ENCODE results near the gene MRTFA.

The MRTFA gene

DNA sequence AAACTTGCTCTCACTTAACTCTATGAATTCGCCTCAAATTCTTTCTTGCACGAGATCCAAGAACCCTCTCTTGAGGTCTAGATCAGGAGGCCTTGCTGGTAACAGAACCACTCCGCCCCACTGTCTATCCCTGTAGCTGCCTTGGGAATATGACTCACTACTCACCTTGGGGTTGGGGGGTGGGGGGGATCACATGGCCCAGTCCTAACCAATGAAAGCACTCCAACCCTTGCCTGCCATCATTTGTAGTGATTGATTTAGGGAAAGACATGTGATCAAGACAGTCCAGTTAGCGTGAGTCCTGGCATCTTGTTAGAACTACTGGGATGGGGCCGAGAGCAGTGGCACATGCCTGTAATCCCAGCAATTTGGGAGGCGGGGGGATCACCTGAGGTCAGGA is 4.8 kb upstream of the MRTFA start:
- peaks cover 1% of the 10 kb centered on the region for H4K20me1 ChIP-seq

DNA sequence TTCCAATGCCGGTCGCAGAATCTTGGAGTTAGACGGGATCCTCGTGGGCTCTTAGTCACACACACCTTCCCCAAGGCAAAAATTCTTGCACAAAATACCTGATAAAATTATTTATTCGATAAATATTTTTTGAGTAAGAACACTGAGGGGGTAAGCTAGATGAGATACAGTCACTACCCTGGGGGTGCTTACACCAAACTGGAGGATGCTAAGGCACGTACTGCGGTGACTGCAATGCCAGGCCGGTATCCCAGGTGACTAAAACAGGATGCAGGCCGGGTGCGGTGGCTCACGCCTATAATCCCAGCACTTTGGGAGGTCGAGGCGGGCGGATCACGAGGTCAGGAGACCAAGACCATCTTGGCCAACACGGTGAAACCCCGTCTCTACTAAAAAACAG is 1.7 kb upstream of the MRTFA start:
- Histone ChIP-seq H3K4me1 (peaks cover 30% of the 10 kb centered on the region), H3K36me3 (no peaks in the 10 kb centered on the region), H3K4me3 (peak overlapping the region; percentile 96), H3K27ac (no peak overlapping the region), H3K9ac (no peak overlapping the region), H4K20me1 (peaks cover 28% of the 10 kb centered on the region), H3K9me3 (no peaks in the 10 kb centered on the region), H3K4me2 (peak overlapping the region; percentile 84), H3K27me3 (no peaks in the 10 kb centered on the region)
- TF ChIP-seq Cebpa-rat (IDR thresholded peaks at IDR 0.05): no peak

More for the DNA sequence above, 4.8 kb upstream of the MRTFA start:
- H3K4me2 ChIP-seq: no peak overlapping the region
- H3K36me3 ChIP-seq: no peaks in the 10 kb centered on the region
- no peak for TF ChIP-seq Cebpa-rat (IDR thresholded peaks at IDR 0.05)
- no peak overlapping the region for H3K9ac ChIP-seq
- peaks cover 8% of the 10 kb centered on the region for H3K4me1 ChIP-seq
- H3K27ac ChIP-seq: no peak overlapping the region
- H3K9me3 ChIP-seq: no peaks in the 10 kb centered on the region
- no peaks in the 10 kb centered on the region for H3K27me3 ChIP-seq
- no peak overlapping the region for H3K4me3 ChIP-seq

DNA sequence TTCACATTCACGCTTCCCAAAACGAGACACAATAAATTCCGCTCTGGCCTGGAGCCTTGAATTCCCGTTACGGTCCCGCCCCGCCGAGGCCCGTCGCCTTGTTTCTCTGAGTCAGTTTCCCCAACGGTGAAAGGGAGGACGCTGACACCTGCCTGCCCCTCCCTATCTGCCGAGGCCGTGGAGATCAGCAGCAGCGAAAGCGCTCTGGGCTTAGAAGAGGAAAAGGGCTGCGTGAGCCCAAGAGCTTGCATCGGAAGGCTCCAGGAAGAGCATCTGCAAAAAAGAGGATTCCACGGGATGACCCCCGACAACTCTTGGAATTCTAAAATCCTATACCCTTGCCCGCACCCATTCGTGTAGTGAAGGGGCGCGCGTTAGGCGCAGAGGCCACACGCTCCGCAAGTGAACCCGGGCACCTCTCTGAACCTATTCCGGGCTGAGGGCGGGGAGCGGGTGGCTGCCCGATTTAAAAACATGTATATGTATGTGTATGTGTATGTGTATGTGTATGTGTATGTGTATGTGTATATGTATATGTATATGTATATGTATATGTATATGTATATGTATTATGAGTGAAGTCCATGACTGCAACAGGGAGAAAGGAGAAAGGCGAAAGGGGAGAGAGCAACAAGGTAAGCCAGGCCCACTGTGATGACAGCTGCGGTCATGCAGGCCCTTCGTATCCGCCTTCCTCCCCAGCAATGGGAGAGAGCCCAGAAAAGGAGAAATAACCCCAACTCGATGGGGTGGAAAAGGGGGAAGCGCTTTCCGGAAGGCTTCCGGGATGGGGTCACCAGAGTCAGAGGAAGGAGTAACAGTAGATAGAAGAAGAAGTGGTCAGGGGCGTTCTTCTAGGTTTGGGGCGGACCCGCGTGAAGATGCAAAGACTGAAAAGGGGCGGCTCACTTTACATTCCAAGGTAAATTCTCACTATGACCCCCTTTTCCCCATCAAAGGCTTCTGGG is 948 bp upstream of the MRTFA start:
- Histone ChIP-seq H3K9me3 (no peaks in the 10 kb centered on the region), H3K36me3 (peaks cover 3% of the 10 kb centered on the region; the same call in 1 of the 2 replicates), H4K20me1 (peaks cover 36% of the 10 kb centered on the region), H3K4me3 (peak overlapping the region; percentile 96), H3K27me3 (no peaks in the 10 kb centered on the region), H3K27ac (peak overlapping the region; percentile 72), H3K9ac (peak overlapping the region; percentile 86), H3K4me1 (peaks cover 34% of the 10 kb centered on the region), H3K4me2 (peak overlapping the region; percentile 84)
- no peak for TF ChIP-seq Cebpa-rat (IDR thresholded peaks at IDR 0.05)

DNA sequence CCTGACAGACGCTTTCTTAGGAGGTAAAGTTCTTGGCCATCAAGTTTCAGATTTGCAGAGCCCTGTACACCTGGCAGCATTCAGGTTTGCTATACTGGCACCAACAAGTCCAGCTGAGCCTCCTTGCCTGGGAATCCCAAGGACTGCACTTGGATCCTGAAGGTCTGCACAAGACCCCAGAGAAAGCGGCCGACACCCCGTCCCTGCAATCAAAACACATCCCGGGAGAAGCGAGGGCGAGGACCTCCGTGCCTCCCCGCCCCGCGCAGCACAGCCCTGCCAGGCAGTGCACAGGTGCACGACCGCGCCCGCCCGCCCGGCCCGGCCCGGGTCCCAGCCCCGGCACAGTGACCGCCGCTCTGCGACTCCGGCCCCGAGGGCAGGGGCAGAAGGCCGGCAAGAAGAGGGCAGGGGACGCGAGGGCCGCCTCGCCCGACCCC is 559 bp downstream of the MRTFA start:
- peaks cover 42% of the 10 kb centered on the region for H3K4me1 ChIP-seq
- H3K27ac ChIP-seq: peak overlapping the region; percentile 84
- peak overlapping the region; percentile 96 for H3K4me3 ChIP-seq
- H3K36me3 ChIP-seq: peaks cover 8% of the 10 kb centered on the region; the same call in 1 of the 2 replicates
- no peaks in the 10 kb centered on the region for H3K9me3 ChIP-seq
- H3K9ac ChIP-seq: peak overlapping the region; percentile 92
- peaks cover 51% of the 10 kb centered on the region for H4K20me1 ChIP-seq
- peak overlapping the region; percentile 94 for H3K4me2 ChIP-seq
- no peak for TF ChIP-seq Cebpa-rat (IDR thresholded peaks at IDR 0.05)
- H3K27me3 ChIP-seq: no peaks in the 10 kb centered on the region

DNA sequence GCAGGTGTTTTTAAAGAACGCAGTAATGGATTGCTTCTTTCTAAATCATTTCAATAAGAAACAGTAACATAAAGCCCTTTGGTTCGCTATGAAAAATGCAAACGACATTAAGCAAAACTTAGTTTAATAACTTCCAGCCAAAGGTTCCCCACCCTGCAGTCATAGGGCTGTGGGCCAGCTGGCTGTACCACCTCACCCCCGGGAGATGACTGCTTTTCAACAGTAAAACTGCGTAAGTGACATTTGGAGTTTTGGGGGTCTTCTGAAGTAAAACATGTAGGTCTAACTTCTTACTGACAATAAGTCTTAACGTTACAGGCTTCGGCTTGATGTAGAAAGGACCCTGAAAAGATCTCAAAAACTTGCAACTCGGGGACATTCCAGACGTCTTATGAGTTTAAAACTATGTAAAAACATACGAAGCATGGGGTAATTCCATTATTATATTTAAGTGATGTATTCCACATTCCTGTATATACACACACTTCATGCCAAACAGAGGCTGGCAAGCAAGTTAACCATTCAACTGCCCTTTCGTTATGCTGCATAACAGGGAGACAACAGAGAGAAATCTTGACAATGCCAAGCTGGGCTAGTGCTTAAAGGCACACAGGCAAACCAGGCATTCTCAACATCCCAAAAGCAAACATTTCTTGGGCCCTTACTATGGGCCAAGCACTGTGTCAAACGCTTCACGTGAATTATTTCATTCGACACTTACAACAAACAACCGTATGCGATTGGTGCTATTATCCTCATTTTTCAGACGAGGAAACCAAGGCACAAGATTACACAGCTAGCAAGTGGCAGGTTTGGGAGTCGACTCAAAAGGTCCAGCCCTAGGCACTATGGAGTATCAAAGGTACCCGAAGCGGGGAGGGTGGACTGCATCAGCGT is 1.2 kb downstream of the MRTFA start:
- peak overlapping the region; percentile 94 for H3K4me2 ChIP-seq
- H3K27me3 ChIP-seq: no peaks in the 10 kb centered on the region
- peak overlapping the region; percentile 84; the same call in 1 of the 2 replicates for H3K27ac ChIP-seq
- H3K9ac ChIP-seq: peak overlapping the region; percentile 92
- peaks cover 42% of the 10 kb centered on the region for H3K4me1 ChIP-seq
- H3K4me3 ChIP-seq: peak overlapping the region; percentile 96
- peaks cover 57% of the 10 kb centered on the region for H4K20me1 ChIP-seq
- H3K36me3 ChIP-seq: peaks cover 8% of the 10 kb centered on the region; the same call in 1 of the 2 replicates
- no peak for TF ChIP-seq Cebpa-rat (IDR thresholded peaks at IDR 0.05)
- no peaks in the 10 kb centered on the region for H3K9me3 ChIP-seq

DNA sequence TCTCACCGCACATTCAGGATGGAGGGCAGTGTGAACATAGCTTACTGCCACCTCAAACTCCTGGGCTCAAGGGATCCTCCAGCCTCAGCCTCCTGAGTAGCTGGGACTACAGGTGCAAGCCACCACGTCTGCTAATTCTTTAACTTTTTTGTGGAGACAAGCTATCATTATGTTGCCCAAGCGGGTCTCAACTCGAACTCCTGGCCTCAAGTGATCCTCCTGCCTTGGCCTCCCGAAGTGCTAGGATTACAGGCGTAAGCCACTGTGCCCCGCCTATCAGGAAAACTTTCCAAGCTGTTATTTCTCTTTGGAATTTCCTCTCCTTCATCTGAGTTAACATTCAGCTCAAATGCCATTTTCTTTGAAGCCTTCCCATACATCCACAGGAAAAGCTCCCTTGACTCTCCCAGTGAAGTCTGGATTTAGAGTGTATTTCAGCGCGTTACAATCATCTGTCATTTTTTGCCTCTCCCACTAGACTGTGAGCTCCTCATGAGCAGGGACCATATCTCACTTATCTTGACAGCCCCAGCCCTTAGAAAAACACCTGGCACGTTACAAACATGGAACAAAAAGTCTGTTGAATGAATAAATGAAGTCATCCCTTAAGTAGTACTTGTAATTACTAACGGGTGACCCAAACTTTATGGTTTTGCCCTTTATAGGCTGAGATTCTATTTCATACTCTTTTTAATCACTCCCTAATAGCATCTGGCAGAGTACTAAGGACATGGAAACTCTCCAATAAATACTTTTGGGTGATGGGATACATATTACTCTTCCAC is 2.2 kb downstream of the MRTFA start:
- Histone ChIP-seq H3K9ac (no peak overlapping the region), H3K27me3 (no peaks in the 10 kb centered on the region), H3K27ac (no peak overlapping the region), H3K9me3 (no peaks in the 10 kb centered on the region), H3K36me3 (peaks cover 8% of the 10 kb centered on the region; the same call in 1 of the 2 replicates), H3K4me1 (peaks cover 42% of the 10 kb centered on the region), H4K20me1 (peaks cover 67% of the 10 kb centered on the region), H3K4me3 (no peak overlapping the region), H3K4me2 (peak overlapping the region; percentile 94)
- TF ChIP-seq Cebpa-rat (IDR thresholded peaks at IDR 0.05): no peak

DNA sequence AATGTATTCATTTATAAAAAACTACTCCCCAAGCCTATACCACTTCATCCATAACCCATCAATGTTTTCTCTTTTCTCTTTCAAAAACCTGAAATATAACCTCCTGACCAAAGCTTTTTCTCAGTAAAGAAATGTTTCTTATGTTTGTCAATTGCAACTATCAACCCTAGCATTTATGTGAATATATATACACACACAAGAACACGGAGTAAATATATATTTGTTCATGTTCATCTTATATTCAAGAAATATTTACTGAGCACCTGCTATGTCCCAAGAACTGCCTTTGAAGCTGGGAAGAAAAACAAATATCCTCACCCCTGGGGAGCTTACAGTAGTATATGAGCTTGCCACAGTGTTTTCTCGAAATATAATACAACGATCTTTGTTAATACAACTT is 3.5 kb downstream of the MRTFA start:
- Histone ChIP-seq H4K20me1 (peaks cover 80% of the 10 kb centered on the region), H3K4me3 (no peak overlapping the region), H3K4me2 (no peak overlapping the region), H3K9me3 (no peaks in the 10 kb centered on the region), H3K27me3 (no peaks in the 10 kb centered on the region), H3K27ac (no peak overlapping the region), H3K36me3 (peaks cover 8% of the 10 kb centered on the region; the same call in 1 of the 2 replicates), H3K9ac (no peak overlapping the region), H3K4me1 (peaks cover 39% of the 10 kb centered on the region)
- TF ChIP-seq Cebpa-rat (IDR thresholded peaks at IDR 0.05): no peak

DNA sequence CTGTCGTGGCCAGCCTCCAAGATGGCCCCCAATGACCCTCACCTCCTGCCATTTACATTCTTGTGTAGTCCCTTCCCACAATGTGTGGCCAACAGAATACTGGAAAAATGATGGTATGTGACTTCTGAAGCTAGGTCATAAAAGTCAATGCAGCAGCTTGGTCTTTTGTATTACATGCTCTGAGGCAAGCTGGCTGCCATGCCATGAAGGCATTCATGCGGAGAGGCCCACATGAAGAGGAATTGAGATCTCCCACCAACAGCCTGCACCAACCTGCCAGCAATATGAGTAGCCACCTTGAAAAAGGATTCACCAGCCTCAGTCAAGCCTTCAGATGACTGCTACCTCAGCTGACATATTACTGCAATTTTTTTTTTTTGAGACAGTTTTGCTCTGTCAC is 4.6 kb downstream of the MRTFA start:
- H4K20me1 ChIP-seq: peaks cover 91% of the 10 kb centered on the region
- H3K27me3 ChIP-seq: no peaks in the 10 kb centered on the region

More for the DNA sequence above, 4.6 kb downstream of the MRTFA start:
- peaks cover 34% of the 10 kb centered on the region for H3K4me1 ChIP-seq
- no peak overlapping the region for H3K27ac ChIP-seq
- peaks cover 8% of the 10 kb centered on the region; the same call in 1 of the 2 replicates for H3K36me3 ChIP-seq
- no peak overlapping the region for H3K4me3 ChIP-seq
- no peak for TF ChIP-seq Cebpa-rat (IDR thresholded peaks at IDR 0.05)
- H3K9ac ChIP-seq: no peak overlapping the region
- peak overlapping the region; percentile 19 for H3K4me2 ChIP-seq
- H3K9me3 ChIP-seq: no peaks in the 10 kb centered on the region
